ENCODE results near the gene PRELID3B. TPM values are rescaled to one million over a fixed set of nuclear protein-coding genes. Genes with fewer than 3 reads are reported as not detected.

Gene PRELID3B
- total and polyA plus RNA-seq, 2 of the 13 experiments (the other 11 are each of a cell fraction or from before 2014, with no cell fraction given), result 23.3 to 42.6 TPM

GRCh38 chr20:58995461-58996225 lies 46.9 kb downstream of the PRELID3B start (continued):
- TF ChIP-seq ZNF274 (CRISPR knock-in tag; IDR thresholded peaks at IDR 0.05) (peak; percentile 55; the same call in 1 of the 2 replicates), CHCHD3 (CRISPR knock-in tag; IDR thresholded peaks at IDR 0.05) (no peak), NCOR1 (IDR thresholded peaks at IDR 0.05; ENCODE audit: borderline replicate concordance, low read length) (peak; percentile 57; the same call in 1 of the 2 replicates), TCF7L2 (IDR thresholded peaks at IDR 0.05; ENCODE audit: low read depth, low read length) (no peak), IRF2 (CRISPR knock-in tag; IDR thresholded peaks at IDR 0.05) (peak; percentile 57; the same call in 1 of the 2 replicates), ARHGAP35 (CRISPR knock-in tag; IDR thresholded peaks at IDR 0.05; ENCODE audit: borderline replicate concordance) (peak; percentile 50; the same call in 1 of the 2 replicates), SP5 (CRISPR knock-in tag; IDR thresholded peaks at IDR 0.05; ENCODE audit: borderline replicate concordance, low read depth) (no peak), NCOA5 (CRISPR knock-in tag; IDR thresholded peaks at IDR 0.05) (peak; percentile 75; the same call in 1 of the 2 replicates), ZBTB20 (CRISPR knock-in tag; IDR thresholded peaks at IDR 0.05; ENCODE audit: borderline replicate concordance, low read depth) (peak; percentile 44; the same call in 1 of the 2 replicates), GPBP1L1 (CRISPR knock-in tag; IDR thresholded peaks at IDR 0.05) (no peak), TBX2 (CRISPR knock-in tag; IDR thresholded peaks at IDR 0.05; ENCODE audit: borderline replicate concordance) (peak; percentile 53; the same call in 1 of the 2 replicates), MYC (CRISPR knock-in tag; IDR thresholded peaks at IDR 0.05; ENCODE audit: borderline replicate concordance) (peak; percentile 45; the same call in 1 of the 2 replicates), ATRX (CRISPR knock-in tag; IDR thresholded peaks at IDR 0.05; ENCODE audit: borderline replicate concordance) (no peak), ZNF790 (CRISPR knock-in tag; IDR thresholded peaks at IDR 0.05; ENCODE audit: borderline replicate concordance) (no peak), CEBPG (CRISPR knock-in tag; IDR thresholded peaks at IDR 0.05) (peak; percentile 84), ERF (CRISPR knock-in tag; IDR thresholded peaks at IDR 0.05) (0 out of 2 replicates have a peak, but pooled peaks have one; percentile 26), CBX1 (IDR thresholded peaks at IDR 0.05; ENCODE audit: low read depth) (peak; percentile 38)
- TF ChIP-seq, protein P1, sequence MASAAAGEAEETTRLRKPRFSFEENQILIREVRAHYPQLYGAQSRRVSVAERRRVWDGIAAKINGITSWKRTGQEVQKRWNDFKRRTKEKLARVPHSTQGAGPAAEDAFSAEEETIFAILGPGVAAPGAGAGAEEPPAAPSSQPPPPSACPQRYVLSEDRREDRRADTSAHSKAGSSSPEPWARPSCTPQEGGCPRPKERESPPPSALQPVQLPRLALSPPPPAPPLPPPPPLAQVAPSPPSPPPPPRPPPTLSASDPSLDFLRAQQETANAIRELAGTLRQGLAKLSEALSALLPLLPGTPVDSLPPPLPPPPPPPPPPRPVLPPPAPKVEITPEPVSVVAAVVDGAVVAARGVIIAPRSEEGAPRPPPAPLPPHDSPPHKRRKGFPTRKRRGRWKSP (CRISPR knock-in tag; IDR thresholded peaks at IDR 0.05), result 0 out of 2 replicates have a peak, but pooled peaks have one; percentile 36
- TF ChIP-seq, protein P2, sequence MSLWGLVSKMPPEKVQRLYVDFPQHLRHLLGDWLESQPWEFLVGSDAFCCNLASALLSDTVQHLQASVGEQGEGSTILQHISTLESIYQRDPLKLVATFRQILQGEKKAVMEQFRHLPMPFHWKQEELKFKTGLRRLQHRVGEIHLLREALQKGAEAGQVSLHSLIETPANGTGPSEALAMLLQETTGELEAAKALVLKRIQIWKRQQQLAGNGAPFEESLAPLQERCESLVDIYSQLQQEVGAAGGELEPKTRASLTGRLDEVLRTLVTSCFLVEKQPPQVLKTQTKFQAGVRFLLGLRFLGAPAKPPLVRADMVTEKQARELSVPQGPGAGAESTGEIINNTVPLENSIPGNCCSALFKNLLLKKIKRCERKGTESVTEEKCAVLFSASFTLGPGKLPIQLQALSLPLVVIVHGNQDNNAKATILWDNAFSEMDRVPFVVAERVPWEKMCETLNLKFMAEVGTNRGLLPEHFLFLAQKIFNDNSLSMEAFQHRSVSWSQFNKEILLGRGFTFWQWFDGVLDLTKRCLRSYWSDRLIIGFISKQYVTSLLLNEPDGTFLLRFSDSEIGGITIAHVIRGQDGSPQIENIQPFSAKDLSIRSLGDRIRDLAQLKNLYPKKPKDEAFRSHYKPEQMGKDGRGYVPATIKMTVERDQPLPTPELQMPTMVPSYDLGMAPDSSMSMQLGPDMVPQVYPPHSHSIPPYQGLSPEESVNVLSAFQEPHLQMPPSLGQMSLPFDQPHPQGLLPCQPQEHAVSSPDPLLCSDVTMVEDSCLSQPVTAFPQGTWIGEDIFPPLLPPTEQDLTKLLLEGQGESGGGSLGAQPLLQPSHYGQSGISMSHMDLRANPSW (CRISPR knock-in tag; IDR thresholded peaks at IDR 0.05; ENCODE audit: borderline replicate concordance), result peak; percentile 66; the same call in 1 of the 2 replicates

Measured in HepG2 (cell line).